GM18861 (cell line): ENCODE measurements around the gene COL16A1.

ENCODE experiments used
- ATAC-seq: cut with Tn5 transposase; IDR thresholded peaks from one replicate; pipeline ENCODE4 v1.9.1; 2021; ENCODE audit not compliant: unreplicated experiment

COL16A1 gene

GRCh38 chr1:31667065-31667785, 36.6 kb downstream of the COL16A1 start:
- ATAC-seq: no peak

DNA sequence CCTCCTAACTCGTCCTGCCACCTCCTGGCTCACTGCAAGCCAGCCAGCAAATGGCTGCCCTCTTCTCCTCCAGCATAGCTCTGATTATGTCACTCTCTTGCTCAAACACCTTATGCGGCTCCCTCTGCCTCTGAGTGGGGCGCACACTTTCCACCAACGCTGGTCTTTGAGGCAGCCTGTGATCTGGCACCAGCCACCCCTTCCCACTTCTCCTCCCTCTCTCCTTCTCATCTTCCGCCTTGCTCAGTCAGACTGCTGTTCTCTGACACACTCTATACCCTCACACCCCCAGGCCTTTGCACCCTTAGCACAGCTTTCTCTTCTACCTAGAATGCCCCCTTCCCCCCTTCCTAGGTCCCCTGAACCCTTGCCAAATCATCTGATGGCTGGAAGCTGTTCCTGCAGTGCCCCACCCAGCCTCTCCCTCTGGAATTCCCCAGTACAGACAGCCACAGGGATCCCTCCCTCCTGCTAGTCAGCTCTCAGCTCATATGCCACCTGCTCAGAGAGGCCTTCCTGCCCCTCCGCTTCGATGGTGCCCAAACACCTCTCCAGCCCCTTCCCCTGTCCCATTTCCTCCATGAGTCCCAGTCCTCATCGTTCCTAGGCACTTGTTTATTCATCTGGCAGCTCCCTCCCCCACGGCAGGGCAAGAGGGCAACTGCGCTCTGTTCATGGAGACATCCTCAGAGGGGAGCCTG, 37.4 kb downstream of the COL16A1 start:
- no peak for ATAC-seq

DNA sequence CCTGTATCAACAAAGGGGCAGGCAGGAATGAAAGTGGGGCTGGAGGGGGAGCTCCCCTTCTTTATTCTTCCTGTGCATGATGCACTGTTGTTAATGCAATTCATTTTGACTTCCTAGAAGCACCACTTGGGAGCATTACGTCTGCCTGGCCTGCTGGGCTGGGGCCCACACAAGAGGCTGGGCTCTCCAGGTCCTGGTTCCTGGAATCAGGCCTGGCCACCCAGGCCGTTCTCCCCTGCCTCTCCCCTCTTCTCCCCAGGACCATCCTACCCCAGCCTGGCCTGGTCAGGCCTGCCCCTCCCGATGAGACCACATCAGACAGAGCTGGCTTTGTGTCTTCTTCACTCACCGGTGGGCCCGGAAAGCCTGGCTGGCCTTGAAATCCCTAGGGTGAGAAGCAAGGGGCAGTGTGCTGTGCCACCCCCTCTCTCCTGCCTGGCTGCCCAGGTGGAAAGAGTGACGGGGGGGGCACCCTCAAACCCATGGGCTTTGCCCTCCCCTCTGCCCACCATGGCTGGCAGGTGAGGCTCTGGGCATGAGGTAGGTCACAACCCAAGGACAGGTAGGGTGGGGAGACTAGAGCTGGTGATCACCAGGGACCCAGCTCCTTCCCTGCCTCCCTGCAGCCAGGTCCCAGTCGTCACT, 38.5 kb downstream of the COL16A1 start:
- no peak for ATAC-seq

DNA sequence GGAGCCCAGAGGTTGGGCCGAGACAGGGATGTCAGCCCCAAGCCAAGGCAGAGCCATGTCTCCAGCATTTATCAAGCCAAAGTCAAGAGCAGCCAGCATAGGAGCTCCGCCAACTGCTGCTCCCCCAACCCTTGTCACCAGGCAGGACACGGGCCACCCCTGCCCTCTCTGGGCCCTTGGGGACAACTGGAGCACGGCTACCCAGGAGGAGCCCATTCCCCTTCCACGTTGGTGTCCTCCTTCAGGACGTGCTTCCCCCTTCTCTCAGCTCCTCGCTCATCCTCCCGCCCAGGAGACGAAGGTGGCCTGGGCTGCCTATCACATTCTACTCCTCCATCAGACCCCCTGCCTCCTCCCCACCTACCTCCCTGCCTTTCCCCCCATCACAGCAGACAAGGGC, 39.3 kb downstream of the COL16A1 start:
- ATAC-seq: no peak

DNA sequence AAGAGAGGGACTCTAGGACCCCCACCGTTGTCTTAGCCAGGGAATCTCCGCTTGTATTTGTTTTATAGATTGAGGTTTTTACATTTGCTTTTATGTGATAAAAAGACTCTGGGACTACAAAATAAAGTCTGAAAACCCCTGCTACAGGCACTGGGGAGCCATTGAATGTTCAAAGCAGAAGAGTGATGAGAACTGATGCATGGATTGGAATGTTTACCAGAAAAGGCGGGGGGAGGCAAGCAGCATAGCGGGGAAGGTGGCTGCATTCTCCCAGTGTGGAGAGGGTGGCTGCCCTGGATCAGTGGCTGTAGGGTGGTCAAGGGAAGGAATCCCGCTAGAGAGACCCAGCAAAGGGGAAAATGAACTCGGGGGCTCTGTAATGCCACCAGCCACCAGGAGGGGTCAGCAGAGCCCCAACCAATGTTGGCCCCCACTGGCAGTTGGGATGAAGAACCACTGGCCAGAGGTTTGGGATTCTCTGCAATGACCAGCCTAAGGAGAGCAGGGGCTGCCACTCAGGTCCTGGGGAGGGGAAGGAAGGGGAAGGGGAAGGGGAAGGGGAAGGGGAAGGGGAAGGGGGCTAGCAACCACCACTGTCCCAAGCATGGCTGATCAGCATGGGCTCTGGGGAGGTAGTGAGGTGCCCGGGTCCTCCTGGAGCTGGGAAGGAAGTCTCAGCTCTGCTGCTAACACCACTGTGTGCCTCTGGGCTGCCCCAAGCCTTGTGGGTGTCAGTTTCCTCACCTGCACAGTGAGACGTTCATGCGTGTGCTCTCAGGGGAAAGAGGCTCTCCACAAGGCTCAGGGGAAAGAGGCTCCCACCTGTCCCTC, 40.0 kb downstream of the COL16A1 start:
- ATAC-seq: no peak

DNA sequence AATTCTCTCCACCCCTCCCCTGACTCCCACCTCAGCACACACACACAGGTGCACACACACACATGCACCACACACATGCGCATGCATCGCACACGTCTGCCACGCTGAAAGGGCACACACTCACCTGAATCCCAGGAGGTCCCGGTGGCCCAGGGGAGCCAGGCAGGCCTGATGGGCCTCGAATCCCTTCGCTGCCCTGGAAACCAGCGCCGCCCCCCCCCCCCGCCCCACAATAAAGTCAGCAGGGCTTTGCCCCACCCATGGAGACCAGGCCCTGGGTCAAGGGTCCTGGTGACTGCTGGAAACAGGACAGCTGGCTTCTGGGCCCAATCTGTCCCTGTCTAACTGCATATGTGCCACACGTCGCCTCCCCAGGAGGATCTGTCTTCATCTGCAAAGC, 41.4 kb downstream of the COL16A1 start:
- ATAC-seq: no peak

- no peak for ATAC-seq
These were observed 42.0 kb downstream of the COL16A1 start for GRCh38 chr1:31661856-31662255.

- no peak for ATAC-seq
These were observed 42.9 kb downstream of the COL16A1 start for GRCh38 chr1:31660871-31661455.

DNA sequence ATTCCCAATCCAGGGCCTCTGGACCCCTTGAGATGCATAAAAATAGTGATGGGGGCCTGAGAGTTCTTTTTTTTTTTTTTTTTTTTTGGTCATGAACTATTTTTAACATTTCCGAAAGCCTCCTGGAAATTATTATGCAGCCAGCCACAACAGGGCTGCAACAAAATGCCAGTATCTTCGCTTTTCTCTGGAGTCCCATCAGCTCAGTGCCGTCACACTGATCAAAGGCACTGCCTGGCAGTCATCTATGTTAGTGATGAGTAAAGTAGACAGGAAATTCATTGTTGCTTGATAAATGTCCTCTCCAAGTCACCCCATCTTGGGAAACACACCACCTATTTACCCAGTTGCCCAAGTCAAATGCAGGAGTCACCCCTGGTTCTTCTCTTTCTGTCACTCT, 43.9 kb downstream of the COL16A1 start:
- ATAC-seq: no peak

GRCh38 chr1:31658721-31659120, 45.1 kb downstream of the COL16A1 start:
- no peak for ATAC-seq

- ATAC-seq: no peak
These were observed 45.8 kb downstream of the COL16A1 start for GRCh38 chr1:31657972-31658510.

DNA sequence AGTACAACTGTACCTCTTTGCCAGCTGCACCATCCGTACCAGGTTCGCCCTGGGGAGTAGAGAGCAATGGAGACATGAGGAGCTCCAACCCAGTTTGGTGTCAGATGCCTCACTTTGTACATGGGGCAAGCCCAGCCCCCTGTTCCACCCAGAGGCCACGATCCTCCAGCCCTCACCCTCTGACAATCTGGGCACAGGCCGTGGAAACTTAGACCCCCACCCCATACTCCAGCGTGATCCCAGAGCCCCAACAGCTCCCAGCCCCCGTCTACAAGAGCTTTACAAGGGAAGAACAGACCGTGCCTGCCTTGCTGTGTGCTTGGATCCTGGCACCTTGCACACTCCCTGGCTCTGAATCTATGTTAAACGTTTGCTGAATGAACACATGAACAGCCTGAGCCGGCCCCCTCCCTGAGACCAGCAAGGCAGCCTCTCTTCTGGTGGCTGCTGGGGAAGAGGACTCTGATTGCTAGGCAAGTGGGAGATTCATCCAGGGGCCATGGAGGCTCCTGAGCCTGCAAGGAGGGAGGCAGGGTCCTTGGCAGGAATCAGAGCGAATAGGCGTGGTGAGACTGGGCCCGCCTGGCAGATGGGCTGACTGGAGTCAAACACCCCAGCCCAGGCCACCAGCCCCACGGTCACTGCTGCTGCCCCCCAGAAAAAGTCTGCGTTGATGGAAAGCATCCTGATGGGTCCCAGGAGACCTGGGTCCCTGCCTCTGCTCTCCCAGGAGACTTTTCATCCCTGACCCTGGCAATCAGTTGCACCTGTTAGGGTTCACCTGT, 46.6 kb downstream of the COL16A1 start:
- ATAC-seq: no peak

GRCh38 chr1:31655756-31656155, 48.1 kb downstream of the COL16A1 start:
- ATAC-seq: no peak

DNA sequence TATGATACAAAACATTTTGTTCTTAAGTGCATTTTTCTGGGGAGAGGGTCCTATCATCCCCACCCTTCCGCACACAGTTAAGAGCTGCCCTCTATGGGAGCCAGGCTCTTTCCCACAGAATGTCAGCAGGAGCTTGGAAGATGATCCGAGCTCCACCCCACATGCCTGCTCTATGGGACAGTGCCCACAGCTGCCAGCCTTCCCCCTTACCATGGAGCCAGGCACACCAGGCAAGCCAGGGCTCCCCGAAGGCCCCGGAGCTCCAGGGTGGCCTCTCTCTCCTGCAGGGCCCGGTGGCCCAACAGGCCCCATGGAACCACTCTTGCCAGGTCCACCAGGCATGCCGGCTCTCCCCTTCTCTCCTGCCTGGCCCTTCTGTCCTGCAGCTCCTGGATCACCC, 48.7 kb downstream of the COL16A1 start:
- no peak for ATAC-seq

- ATAC-seq: no peak
These were observed 49.4 kb downstream of the COL16A1 start for GRCh38 chr1:31654474-31654776.

DNA sequence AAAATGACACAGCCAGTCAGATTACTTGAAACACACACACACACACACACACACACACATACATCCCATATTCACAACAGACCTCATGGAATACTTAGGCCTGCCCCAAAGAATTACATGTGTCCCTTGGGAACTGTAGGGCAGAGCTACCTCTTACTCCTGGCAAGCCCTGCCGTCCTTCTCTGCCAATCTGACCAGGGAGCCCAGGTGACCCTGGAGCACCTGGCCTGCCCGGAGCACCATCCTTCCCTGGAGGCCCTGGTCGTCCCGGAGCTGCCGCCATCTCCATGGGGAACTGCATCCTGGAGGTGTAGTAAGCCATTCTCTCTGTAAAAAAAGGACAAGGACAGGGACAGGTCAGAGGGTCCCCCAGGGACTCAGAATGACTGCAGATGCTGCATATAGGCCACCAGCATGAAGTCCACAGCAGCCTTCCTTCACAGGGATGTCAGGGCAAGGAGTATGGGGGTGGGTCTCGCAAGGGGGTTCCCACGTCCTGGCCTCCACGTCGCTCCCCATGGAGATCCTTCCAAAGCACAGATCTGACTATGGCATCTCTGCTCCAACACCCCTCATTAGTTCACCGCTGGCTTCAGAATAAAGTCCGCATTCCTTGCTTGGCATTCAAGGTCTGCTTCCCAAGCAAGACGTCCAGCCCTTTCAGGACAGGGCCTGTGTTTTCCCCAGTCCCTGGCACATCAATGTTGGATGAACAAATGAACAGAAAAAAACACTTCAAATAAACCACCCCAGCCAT, 49.9 kb downstream of the COL16A1 start:
- ATAC-seq: no peak

DNA sequence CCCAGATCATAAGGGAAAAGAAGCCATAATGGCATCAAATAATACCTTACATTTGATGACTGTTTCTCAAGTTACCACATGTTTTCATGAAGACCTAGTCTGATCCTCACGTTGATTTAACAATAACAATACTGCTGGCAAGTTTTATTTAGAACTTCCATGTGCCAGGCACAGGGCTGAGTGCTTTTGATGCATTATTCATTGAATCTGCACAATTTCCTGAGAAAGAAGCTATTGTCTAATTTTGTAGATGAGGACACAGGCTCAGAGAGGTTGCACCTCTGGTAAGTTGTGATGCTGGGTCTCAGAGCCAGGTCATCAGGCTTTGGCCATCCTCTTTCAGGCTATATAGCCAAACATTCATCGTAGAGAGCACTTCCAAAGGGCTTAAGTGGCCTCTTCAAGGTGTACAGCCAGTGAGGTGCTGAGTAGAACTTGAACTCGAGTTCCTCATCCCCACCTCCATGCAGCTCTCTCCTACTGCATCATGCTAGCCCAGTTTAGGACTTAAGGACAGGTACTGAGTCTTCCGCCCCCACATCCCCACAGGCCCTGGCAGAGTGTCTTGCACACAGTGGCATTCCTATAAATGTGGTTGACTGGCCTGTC, 50.8 kb downstream of the COL16A1 start:
- ATAC-seq: no peak

DNA sequence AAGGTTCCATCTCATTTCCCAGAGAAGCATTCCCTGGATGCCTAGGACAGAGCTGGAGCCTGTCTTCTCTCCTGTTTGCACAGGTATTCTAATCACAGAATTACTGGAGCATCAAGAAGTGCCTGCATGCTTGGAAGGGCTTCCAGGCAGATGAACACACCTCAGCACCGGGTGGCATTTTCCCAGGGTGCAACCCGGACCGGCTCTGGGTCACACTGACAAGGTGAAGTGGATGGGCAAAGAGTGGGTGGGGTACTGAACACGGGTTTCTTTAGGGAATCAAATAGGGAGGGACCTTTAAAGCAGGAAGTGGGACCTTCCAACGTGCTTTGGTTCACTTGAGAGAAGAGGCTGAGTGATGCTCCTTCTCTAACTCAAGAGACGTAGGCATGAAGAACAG, 52.1 kb downstream of the COL16A1 start:
- ATAC-seq: no peak

- ATAC-seq: no peak
These were observed 52.8 kb downstream of the COL16A1 start for GRCh38 chr1:31651089-31651420.
